K562 (cell line): ENCODE results near the gene KAT7. TPM values are rescaled to one million over a fixed set of nuclear protein-coding genes. Genes with fewer than 3 reads are reported as not detected.

Experiments
- ATAC-seq: fragments of 200-7000 bp; cut with Tn5 transposase; 3 replicates; pipeline ENCODE4 v1.9.1; 2020; ENCODE audit warnings: moderate library complexity
- BruUV-seq: library from RNA; stranded (reverse); fragments of 400-500 nt; replicated peaks from 2 replicates; lab custom pipeline; 2021; lab: Mats Ljungman, UMichigan
- CTCF ChIA-PET: fragments of 300-600 bp; formaldehyde crosslinking; extraction: SDS; loops from one replicate; lab custom pipeline; 2021; ENCODE audit warnings: low intra/inter-chr PET ratio; lab: Yijun Ruan, JAX
- POLR2A ChIA-PET: fragments of 300-600, 350-650 bp; sonication (Branson Sonifier 250); formaldehyde crosslinking; extraction: SDS; loops from one replicate; lab custom pipeline; 2021; ENCODE audit warnings: antibody characterized with exemption, inconsistent platforms; lab: Yijun Ruan, JAX
- DNase-seq, 4 experiments: peaks; one replicate each; pipeline versions ENCODE4 v3.0.0 to v3.0.0-alpha.2; 2011 to 2018; ENCODE audit warnings: low spot score in 3 of 4, mixed read lengths in 3 of 4; ENCODE audit errors: extremely low read depth in 1 of 4
- FAIRE-seq: peaks from 2 replicates; lab custom pipeline; 2011; peaks lifted over from hg19 to GRCh38; lab: Jason Lieb, UNC
- H2AFZ ChIP-seq: 2 replicates; pipeline ENCODE4 v1.6.0; 2011; ENCODE audit warnings: low read depth, low read length, control low read depth, inconsistent platforms
- H3K27ac ChIP-seq: fragments of 200-600 bp; 3 replicates; pipeline ENCODE4 v1.8.0; 2011; ENCODE audit warnings: low read depth, mild to moderate bottlenecking, control low read depth, inconsistent platforms, low read length, moderate library complexity, mixed read lengths; ENCODE audit errors: extremely low read depth
- H3K27me3 ChIP-seq, 2 experiments: fragments of 300-600 bp in 1 of 2; 2 replicates in 1 of 2; 3 replicates in 1 of 2; pipeline versions ENCODE4 v1.6.0 to v1.8.0; 2011; ENCODE audit warnings: inconsistent platforms in 2 of 2, low read length in 2 of 2, mild to moderate bottlenecking in 1 of 2, mixed read lengths in 1 of 2, moderate library complexity in 1 of 2; ENCODE audit not compliant: control insufficient read depth in 2 of 2, insufficient read depth in 2 of 2
- H3K36me3 ChIP-seq: fragments of 300-600 bp; 3 replicates; pipeline ENCODE4 v1.8.0; 2011; ENCODE audit warnings: mild to moderate bottlenecking, low read length, inconsistent platforms; ENCODE audit not compliant: control insufficient read depth, insufficient read depth
- H3K4me1 ChIP-seq, 2 experiments: fragments of 200-600 bp in 1 of 2; replicated peaks in 1 of 2; 2 replicates in 1 of 2; 3 replicates in 1 of 2; pipeline versions ENCODE4 v1.5.1 to v1.8.0; 2011; ENCODE audit warnings: inconsistent platforms in 2 of 2, low read length in 2 of 2, mild to moderate bottlenecking in 1 of 2, mixed read lengths in 1 of 2, moderate library complexity in 1 of 2; ENCODE audit not compliant: control insufficient read depth in 2 of 2, insufficient read depth in 2 of 2
- H3K4me2 ChIP-seq: 2 replicates; pipeline ENCODE4 v1.6.1; 2011; ENCODE audit warnings: low read length, control low read depth, inconsistent platforms, mixed read lengths; ENCODE audit not compliant: insufficient read depth
- H3K4me3 ChIP-seq: fragments of 200-600 bp; sonication (generic), shearing (Covaris generic); 2 replicates; pipeline ENCODE4 v1.5.1; 2016; ENCODE audit warnings: control low read depth, inconsistent platforms
- H3K79me2 ChIP-seq: fragments of 200-600 bp; 3 replicates; pipeline ENCODE4 v1.8.0; 2011; ENCODE audit warnings: low read length, inconsistent platforms; ENCODE audit not compliant: control insufficient read depth, insufficient read depth
- H3K9ac ChIP-seq, 2 experiments: 2 replicates each; pipeline versions ENCODE4 v1.6.0 to v1.6.1; 2011; ENCODE audit warnings: low read depth in 2 of 2, low read length in 2 of 2, control low read depth in 1 of 2, inconsistent platforms in 1 of 2, mild to moderate bottlenecking in 1 of 2, mixed read lengths in 1 of 2; ENCODE audit not compliant: insufficient read depth in 1 of 2
- H3K9me1 ChIP-seq: one replicate; pipeline ENCODE4 v1.6.0; 2011; ENCODE audit warnings: inconsistent platforms, mild to moderate bottlenecking, low read length, moderate library complexity; ENCODE audit not compliant: control insufficient read depth, insufficient read depth
- H3K9me3 ChIP-seq: replicated peaks from 2 replicates; pipeline ENCODE4 v1.5.1; 2011; ENCODE audit warnings: low read depth, low read length, inconsistent platforms; ENCODE audit not compliant: control insufficient read depth, insufficient read depth
- H4K20me1 ChIP-seq: replicated peaks from 2 replicates; pipeline ENCODE4 v1.6.1; 2011; ENCODE audit warnings: low read length, inconsistent platforms, mixed read lengths; ENCODE audit not compliant: control insufficient read depth, insufficient read depth
- BRD4 ChIP-seq: fragments of 200-600 bp; sonication (generic); IDR thresholded peaks from 2 replicates; pipeline ENCODE4 v1.6.1; 2017; ENCODE audit warnings: inconsistent platforms
- CBX8 ChIP-seq: fragments of 200-600 bp; sonication (generic); IDR thresholded peaks from 2 replicates; pipeline ENCODE4 v1.6.1; 2012; ENCODE audit warnings: borderline replicate concordance, mixed run types, low read depth, mild to moderate bottlenecking, moderate library complexity, mixed read lengths, low read length, control low read depth, inconsistent platforms; ENCODE audit not compliant: poor library complexity, severe bottlenecking; ENCODE audit errors: extremely low read depth
- CCAR2 ChIP-seq: fragments of 200-400 bp; formaldehyde crosslinking; IDR thresholded peaks from 2 replicates; pipeline ENCODE4 v1.6.1; 2017; ENCODE audit warnings: mild to moderate bottlenecking, low read depth, low read length
- GTF2A2 ChIP-seq: IDR thresholded peaks from 2 replicates; pipeline ENCODE4 v1.6.1; 2016; ENCODE audit warnings: mild to moderate bottlenecking, missing genetic modification characterization, missing compliant biosample characterization
- HDAC6 ChIP-seq: IDR thresholded peaks from 2 replicates; pipeline ENCODE4 v1.6.1; 2012; ENCODE audit warnings: low read depth, mild to moderate bottlenecking, control low read depth, inconsistent platforms, low read length, moderate library complexity
- PCBP2 ChIP-seq: fragments of 200-400 bp; formaldehyde crosslinking; IDR thresholded peaks from 2 replicates; pipeline ENCODE4 v1.6.1; 2018; ENCODE audit warnings: low read length, low read depth, mild to moderate bottlenecking, moderate library complexity; ENCODE audit not compliant: poor library complexity, severe bottlenecking
- PREB ChIP-seq: sonication (generic); formaldehyde crosslinking; IDR thresholded peaks from 2 replicates; pipeline ENCODE4 v1.8.1; 2023; ENCODE audit warnings: mild to moderate bottlenecking, missing genetic modification reagents
- SMARCA5 ChIP-seq: fragments of 450-650 bp; IDR thresholded peaks from 2 replicates; pipeline ENCODE4 v1.6.1; 2016
- TGIF2 ChIP-seq: sonication (generic); formaldehyde crosslinking; IDR thresholded peaks from 2 replicates; pipeline ENCODE4 v1.8.1; 2022; ENCODE audit warnings: mild to moderate bottlenecking, missing genetic modification reagents, moderate library complexity
- XRCC3 ChIP-seq: fragments of 450-650 bp; IDR thresholded peaks from 2 replicates; pipeline ENCODE4 v1.6.1; 2017; ENCODE audit warnings: mild to moderate bottlenecking, moderate library complexity
- ZNF23 ChIP-seq: fragments of 250-450 bp; sonication (Bioruptor Pico); IDR thresholded peaks from 2 replicates; pipeline ENCODE4 v1.4.0; 2020; ENCODE audit warnings: mild to moderate bottlenecking
- ZSCAN32 ChIP-seq: fragments of 450-650 bp; formaldehyde crosslinking; IDR thresholded peaks from 2 replicates; pipeline ENCODE4 v1.4.0; 2020; ENCODE audit warnings: mild to moderate bottlenecking, moderate library complexity
- WGBS: fragments of 100-300 bp; shearing (Covaris generic); methylation state at CpG from one replicate; pipeline ENCODE4 v1.1.6; 2016; ENCODE audit warnings: low coverage, mixed read lengths; ENCODE audit not compliant: insufficient coverage; ENCODE audit errors: missing lambda C conversion rate; 5-methylcytosine and 5-hydroxymethylcytosine counted together
- in situ Hi-C: fragments of 300-500 bp; cut with MboI; formaldehyde crosslinking; loops from 4 replicates; pipeline ENCODE4 v1.15.0; 2018; ENCODE audit warnings: inconsistent platforms, mixed read lengths
- intact Hi-C: fragments of 100-400 bp; cut with micrococcal nuclease; formaldehyde crosslinking; loops from 2 replicates; pipeline ENCODE4 v1.14.2; 2022
- polyA plus RNA-seq, 8 experiments: library from polyadenylated mRNA; depleted of rRNA in 4 of 8; stranded (reverse) in 5 of 8; unstranded in 3 of 8; fragments of >200 nt; fragmentation: Nextera tagmentation in 2 of 8; fragmentation: Illumina TruSeq in 1 of 8; extraction: Ambion mirVana in 2 of 8; extraction: Trizol in 1 of 8; gene quantifications; 2 replicates each; pipeline versions ENCODE4 v1.2.1 to v1.2.3, GENCODE V29; 2011 to 2014; ENCODE audit warnings: inconsistent platforms in 1 of 8, missing spikeins in 1 of 8
- total RNA-seq, 7 experiments: library from RNA; depleted of rRNA in 6 of 7; stranded (reverse); fragments of >200 nt in 6 of 7; fragmentation: Illumina TruSeq in 2 of 7; extraction: Trizol in 2 of 7; gene quantifications; 2 replicates each; pipeline versions ENCODE4 v1.2.1 to v1.2.3, GENCODE V29; 2011 to 2021; ENCODE audit warnings: low replicate concordance in 1 of 7

Gene KAT7
- total and polyA plus RNA-seq, 9 of the 15 experiments (the other 6 are each of a cell fraction or from before 2014, with no cell fraction given), result 10.8 to 57.3 (median 34.8) TPM

- Histone ChIP-seq H3K79me2 (no peaks in the 10 kb centered on the region), H3K9ac (no peak overlapping the region), H4K20me1 (0 out of 2 replicates have a peak, but pooled peaks cover 9% of the 10 kb centered on the region), H3K4me1 (peaks cover 5 to 15% of the 10 kb centered on the region in 2 experiments; a peak in 3 of 5 replicates), H3K27me3 (peaks cover 2 to 17% of the 10 kb centered on the region in 2 experiments; a peak in 4 of 5 replicates), H3K36me3 (no peaks in the 10 kb centered on the region), H3K9me3 (no peaks in the 10 kb centered on the region), H3K9me1 (no peaks in the 10 kb centered on the region), H3K4me2 (no peak overlapping the region), H2AFZ (no peak overlapping the region), H3K27ac (no peak overlapping the region), H3K4me3 (no peak overlapping the region)
- POLR2A ChIA-PET, result interaction anchor here (0.6 to 1.9 kb wide), 3 partner anchors 139 to 146 kb away, joined by 3 to 7 read pairs (median 3); partner anchors contain the start of genes DLX3 and SLC35B1
- DNase-seq (no peak), ATAC-seq (no peak), FAIRE-seq (no peak)
- intact Hi-C loops (no loop called here), in situ Hi-C loops (loop anchor here (5.0 kb wide), 2 partner anchors 141 to 276 kb away; partner anchors contain the start of gene SLC35B1)
- BruUV-seq, result no TSS peak
- CTCF ChIA-PET, result no interaction called here
- TF ChIP-seq ZNF23 (CRISPR knock-in tag), result no peak
- no peak for TF ChIP-seq XRCC3
- no peak for TF ChIP-seq HDAC6
- TF ChIP-seq BRD4, result no peak
- no peak for TF ChIP-seq GTF2A2
- TF ChIP-seq PCBP2, result no peak
- no peak for TF ChIP-seq TGIF2
- no peak for TF ChIP-seq SMARCA5
- TF ChIP-seq PREB, result no peak
- TF ChIP-seq CBX8, result no peak
- TF ChIP-seq ZSCAN32 (CRISPR knock-in tag), result no peak
- TF ChIP-seq CCAR2, result no peak
- 41% methylated on average over 4 of the region's 5 CpGs for WGBS
These were observed 60.3 kb downstream of the KAT7 start for GRCh38 chr17:49848739-49849138.
